Small intestine (tissue), 7 donors: ENCODE results near the gene NCKAP5. TPM values are rescaled to one million over a fixed set of nuclear protein-coding genes. Genes with fewer than 3 reads are reported as not detected.
A peak's percentile ranks its signal among the peaks of the same experiment; 100 is the strongest.

Experiments
- DNase-seq, 2 donors: peaks; one replicate each; pipeline versions ENCODE4 v3.0.0 to v3.0.0-alpha.2; 2013
- FAIRE-seq: peaks from 2 replicates; lab custom pipeline; 2012; peaks lifted over from hg19 to GRCh38; lab: Jason Lieb, UNC
- H3K27ac ChIP-seq, 3 donors: one replicate each; pipeline ENCODE4 v1.5.1; 2013; ENCODE audit warnings: low read length in 2 of 3, mild to moderate bottlenecking in 2 of 3, control low read depth in 1 of 3, inconsistent platforms in 1 of 3, low read depth in 1 of 3, moderate library complexity in 1 of 3
- H3K27me3 ChIP-seq, 3 donors: one replicate each; pipeline ENCODE4 v1.6.1; 2013; ENCODE audit warnings: low read length in 3 of 3, inconsistent platforms in 1 of 3; ENCODE audit not compliant: control insufficient read depth in 3 of 3, insufficient read depth in 3 of 3
- H3K36me3 ChIP-seq, 3 donors: one replicate each; pipeline ENCODE4 v1.6.1; 2013; ENCODE audit warnings: low read length in 3 of 3, inconsistent platforms in 1 of 3, low read depth in 1 of 3, mild to moderate bottlenecking in 1 of 3, moderate library complexity in 1 of 3; ENCODE audit not compliant: control insufficient read depth in 3 of 3, insufficient read depth in 2 of 3
- H3K4me1 ChIP-seq, 3 donors: one replicate each; pipeline ENCODE4 v1.6.1; 2013; ENCODE audit warnings: low read length in 2 of 3, inconsistent platforms in 1 of 3, low read depth in 1 of 3, mild to moderate bottlenecking in 1 of 3, moderate library complexity in 1 of 3; ENCODE audit not compliant: control insufficient read depth in 3 of 3, insufficient read depth in 2 of 3
- H3K4me3 ChIP-seq, 3 donors: one replicate each; pipeline ENCODE4 v1.5.1; 2013; ENCODE audit warnings: low read length in 3 of 3, control low read depth in 1 of 3, inconsistent platforms in 1 of 3, low read depth in 1 of 3, mild to moderate bottlenecking in 1 of 3, moderate library complexity in 1 of 3
- H3K9me3 ChIP-seq, 2 donors: one replicate each; pipeline ENCODE4 v1.6.1; 2013; ENCODE audit warnings: low read depth in 1 of 2, low read length in 1 of 2; ENCODE audit not compliant: control insufficient read depth in 2 of 2, insufficient read depth in 1 of 2
- WGBS, 3 donors: extraction: QIAGEN DNeasy Blood & Tissue Kit; methylation state at CpG; one replicate each; pipeline ENCODE4 v1.1.7; 2013; 5-methylcytosine and 5-hydroxymethylcytosine counted together
- polyA plus RNA-seq, 4 donors: library from polyadenylated mRNA; stranded (reverse) in 3 of 4; unstranded in 1 of 4; fragments of 200-250 nt in 3 of 4; fragments of 120-200 nt in 1 of 4; gene quantifications; one replicate each; pipeline versions ENCODE4 v1.2.1 to v1.2.3, GENCODE V29; 2013
- donor health status: healthy with polysubstance abuse.
- donor health status: control.
- donor health status: control.
- donor health status: Bipolar disorder and iron deficiency.
- donor health status: healthy.

The NCKAP5 gene
- polyA plus RNA-seq, 4 donors = 0.52 to 7.8 (median 6.5) TPM

DNA sequence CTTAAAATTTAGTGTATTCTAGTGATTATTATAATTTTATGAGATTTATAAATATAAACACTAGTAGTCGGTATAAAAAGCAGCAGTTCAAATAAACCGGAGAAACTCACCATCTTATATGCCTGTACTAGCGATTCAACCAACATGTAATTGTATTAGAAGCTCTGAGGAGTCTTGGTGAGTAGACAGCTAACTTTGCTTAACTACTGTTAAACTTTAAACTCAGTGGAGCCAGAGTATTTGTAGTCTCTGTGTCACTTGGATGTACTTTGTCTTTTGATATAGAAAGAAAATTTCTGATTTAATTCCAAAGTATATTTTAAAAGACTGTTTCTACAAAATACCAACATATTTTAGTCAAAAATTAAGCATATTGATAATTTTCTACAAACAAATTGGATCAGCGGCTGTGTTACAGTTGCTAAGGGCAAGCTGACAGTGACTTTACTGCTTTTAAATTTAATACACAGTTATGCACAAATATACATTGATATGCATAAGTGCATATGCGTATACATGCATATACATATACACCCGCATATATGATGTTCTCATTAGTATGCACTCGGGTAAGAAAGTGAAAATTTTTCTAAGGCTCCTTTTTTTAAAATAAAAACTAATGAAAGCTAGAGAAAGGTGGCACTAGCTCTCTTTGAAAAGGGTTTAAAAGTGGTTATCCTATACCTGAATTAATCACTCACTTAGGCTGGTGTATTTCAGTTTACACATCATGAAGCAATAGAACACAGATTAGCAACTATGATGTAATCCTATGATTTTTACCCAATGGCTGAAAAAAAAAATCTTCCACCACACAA lies 374.5 kb downstream of the NCKAP5 start:
- FAIRE-seq = no peak
- no peaks in the 10 kb centered on the region for H3K4me1 ChIP-seq
- no peaks in the 10 kb centered on the region for H3K36me3 ChIP-seq
- WGBS, 3 donors = 80 to 85% (median 82%) methylated on average over 7 of the region's 7 CpGs
- no peak overlapping the region for H3K4me3 ChIP-seq
- no peak for DNase-seq
- H3K27me3 ChIP-seq = no peaks in the 10 kb centered on the region
- no peaks in the 10 kb centered on the region for H3K9me3 ChIP-seq
- H3K27ac ChIP-seq = no peak overlapping the region

DNA sequence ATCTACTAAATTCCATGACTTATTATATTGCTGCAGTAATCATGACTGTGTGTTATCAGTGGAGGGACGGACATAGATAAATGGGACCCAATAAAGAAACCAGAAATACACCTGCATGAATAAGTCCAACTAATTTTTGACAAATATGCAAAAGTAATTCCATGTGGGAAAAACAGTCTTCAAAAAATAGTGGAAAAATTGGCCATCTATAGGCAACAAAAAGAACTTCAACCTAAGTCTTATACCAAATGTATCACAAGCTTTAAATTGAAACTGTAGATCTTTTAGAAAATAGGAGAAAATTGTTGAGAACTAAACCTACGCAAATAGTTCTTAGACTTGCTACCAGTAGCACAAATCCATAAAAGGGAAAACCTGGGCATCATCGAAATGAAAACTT lies 376.2 kb downstream of the NCKAP5 start:
- FAIRE-seq (no peak), DNase-seq (no peak)
- no peak overlapping the region for H3K27ac ChIP-seq
- H3K4me1 ChIP-seq = no peaks in the 10 kb centered on the region
- WGBS, 3 donors = 82 to 90% (median 82%) methylated on average over 3 of the region's 3 CpGs
- H3K27me3 ChIP-seq = no peaks in the 10 kb centered on the region
- H3K4me3 ChIP-seq = no peak overlapping the region
- H3K36me3 ChIP-seq = no peaks in the 10 kb centered on the region
- H3K9me3 ChIP-seq = no peaks in the 10 kb centered on the region

DNA sequence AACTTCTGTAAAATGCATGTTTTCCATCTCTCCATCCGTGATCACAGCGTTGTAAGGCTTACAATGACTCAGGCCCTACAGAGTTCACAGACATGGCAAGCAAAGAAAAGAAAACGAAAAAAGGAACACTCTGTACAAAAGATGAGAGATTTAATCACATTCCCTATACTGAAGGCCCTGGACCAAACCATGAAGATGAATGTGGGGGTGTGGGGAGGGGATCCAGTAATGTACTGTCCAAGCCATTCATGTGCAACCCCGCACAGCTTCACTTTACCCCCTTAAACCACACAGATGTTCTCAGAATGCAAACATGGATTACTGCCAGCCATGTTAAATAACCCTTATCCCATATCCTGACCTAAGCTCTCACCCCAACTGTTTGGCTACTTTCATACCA lies 391.1 kb downstream of the NCKAP5 start:
- Histone ChIP-seq H3K4me1 (no peaks in the 10 kb centered on the region), H3K4me3 (no peak overlapping the region), H3K27ac (no peak overlapping the region), H3K27me3 (no peaks in the 10 kb centered on the region), H3K36me3 (no peaks in the 10 kb centered on the region), H3K9me3 (no peaks in the 10 kb centered on the region)
- WGBS, 3 donors = 85 to 90% (median 89%) methylated on average over 4 of the region's 4 CpGs
- FAIRE-seq (no peak), DNase-seq (no peak)

DNA sequence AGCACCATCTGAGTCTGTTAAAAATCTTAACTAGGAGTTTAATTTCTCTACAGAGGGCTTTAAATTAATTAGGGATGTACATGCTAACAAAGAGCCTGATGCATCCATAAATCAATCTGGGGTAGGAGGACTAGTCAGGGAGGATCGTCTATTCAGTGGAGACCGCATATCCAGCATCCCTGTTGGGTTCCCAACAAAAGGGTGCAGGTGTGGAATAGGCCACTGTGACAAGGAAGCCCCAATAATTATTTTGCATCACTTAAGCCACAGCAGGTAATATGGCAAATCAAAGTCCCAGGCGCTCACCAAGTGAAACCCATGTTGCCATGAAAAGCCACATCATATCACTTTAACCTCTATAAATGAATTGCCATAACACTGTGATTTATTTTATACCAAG lies 392.3 kb downstream of the NCKAP5 start:
- Histone ChIP-seq H3K9me3 (no peaks in the 10 kb centered on the region), H3K27ac (no peak overlapping the region), H3K36me3 (no peaks in the 10 kb centered on the region), H3K4me3 (no peak overlapping the region), H3K27me3 (no peaks in the 10 kb centered on the region), H3K4me1 (no peaks in the 10 kb centered on the region)
- FAIRE-seq = no peak
- no peak for DNase-seq
- WGBS, 3 donors = 89 to 94% (median 90%) methylated on average over 3 of the region's 3 CpGs

DNA sequence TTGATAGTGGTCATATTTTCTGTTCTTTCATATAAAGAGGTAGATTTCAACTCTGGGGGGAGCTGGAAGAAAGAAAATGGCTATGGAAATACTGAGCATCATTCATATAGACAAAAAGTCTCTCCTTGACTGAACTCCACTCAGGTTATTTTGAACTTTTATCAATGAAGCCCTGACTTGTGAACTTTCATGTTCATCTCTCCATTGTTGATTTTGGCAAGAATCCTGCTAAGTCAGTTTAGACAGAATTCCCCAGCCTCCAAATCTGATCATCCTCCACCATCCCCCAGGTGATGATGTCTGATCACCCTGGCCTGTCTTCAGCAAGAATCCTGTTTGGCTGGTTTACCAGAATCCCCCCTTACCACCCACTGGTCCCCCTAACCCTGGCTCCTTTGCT lies 395.0 kb downstream of the NCKAP5 start:
- Histone ChIP-seq H3K27ac (no peak overlapping the region), H3K36me3 (no peaks in the 10 kb centered on the region), H3K4me1 (no peaks in the 10 kb centered on the region), H3K9me3 (no peaks in the 10 kb centered on the region), H3K27me3 (no peaks in the 10 kb centered on the region), H3K4me3 (no peak overlapping the region)
- FAIRE-seq (no peak), DNase-seq (no peak)

DNA sequence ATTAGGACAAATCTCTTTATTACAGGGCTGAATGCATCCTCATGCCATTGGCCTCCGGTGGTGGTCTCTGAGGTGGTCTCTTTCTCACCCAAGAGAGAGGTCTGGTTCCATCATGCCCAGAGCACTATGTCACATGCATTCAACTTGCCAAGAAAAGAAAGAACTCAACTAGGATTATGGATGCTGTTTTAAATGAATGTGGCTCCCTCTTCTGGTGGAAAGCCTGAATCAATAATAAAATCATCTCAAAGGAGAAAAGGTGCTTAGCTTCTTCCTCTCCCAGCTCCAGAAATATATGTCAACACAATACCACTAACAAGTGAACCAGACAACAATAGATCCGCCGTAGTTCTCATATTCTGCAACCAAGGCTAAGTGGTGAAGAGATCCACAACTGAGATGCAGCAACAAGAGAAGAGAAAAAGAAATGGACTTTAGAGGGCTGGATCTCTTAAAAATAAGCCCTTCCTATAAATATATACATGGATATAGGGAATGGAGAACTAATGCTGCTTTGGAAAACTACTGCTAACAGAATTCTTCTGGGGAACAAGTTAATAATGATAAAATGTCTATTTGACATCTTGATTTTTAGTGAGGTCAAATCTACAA lies 396.8 kb downstream of the NCKAP5 start:
- no peak for FAIRE-seq

DNA sequence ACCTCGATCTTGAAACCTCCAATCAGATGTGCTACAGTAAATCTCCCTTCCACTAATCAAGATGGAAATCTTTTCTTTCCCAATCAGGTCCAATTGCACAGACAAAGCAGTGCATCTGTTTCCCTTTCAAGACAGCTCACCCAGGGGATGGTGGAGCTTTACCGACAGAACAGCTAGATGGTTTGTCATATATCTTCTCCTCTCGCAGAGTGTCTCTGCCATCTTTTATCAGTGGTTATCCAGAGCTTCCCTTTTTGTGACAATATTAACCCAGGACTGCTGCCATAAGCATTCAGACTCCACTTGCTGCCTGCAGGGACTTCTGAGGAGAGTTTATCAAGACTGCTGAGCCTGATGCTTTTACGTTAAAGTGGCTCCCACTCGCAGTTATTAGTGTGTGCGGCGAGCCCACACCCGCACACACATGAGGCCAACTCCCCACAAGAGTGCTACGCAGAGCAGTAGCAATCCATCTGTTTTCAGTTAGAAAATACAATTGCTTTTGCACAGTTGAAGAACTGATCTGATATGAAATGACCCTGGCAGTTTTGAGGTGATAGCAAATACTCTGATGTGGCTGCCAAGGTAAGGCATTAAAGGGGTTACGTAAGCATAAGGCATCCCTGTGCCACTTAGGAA lies 398.9 kb downstream of the NCKAP5 start:
- 18 to 53% (median 42%) methylated on average over 10 of the region's 10 CpGs for WGBS, 3 donors
- H3K36me3 ChIP-seq = no peaks in the 10 kb centered on the region
- H3K27me3 ChIP-seq = no peaks in the 10 kb centered on the region
- H3K4me3 ChIP-seq = no peak overlapping the region
- FAIRE-seq = no peak
- H3K4me1 ChIP-seq = no peaks in the 10 kb centered on the region
- no peaks in the 10 kb centered on the region for H3K9me3 ChIP-seq
- no peak overlapping the region for H3K27ac ChIP-seq
- DNase-seq = no peak

More for the DNA sequence above, 396.8 kb downstream of the NCKAP5 start:
- DNase-seq = peak; percentile 71 to 72
- H3K4me3 ChIP-seq = no peak overlapping the region
- no peaks in the 10 kb centered on the region for H3K9me3 ChIP-seq
- 6 to 21% (median 11%) methylated on average over 3 of the region's 3 CpGs for WGBS, 3 donors
- no peak overlapping the region for H3K27ac ChIP-seq
- no peaks in the 10 kb centered on the region for H3K27me3 ChIP-seq
- no peaks in the 10 kb centered on the region for H3K4me1 ChIP-seq
- no peaks in the 10 kb centered on the region for H3K36me3 ChIP-seq

DNA sequence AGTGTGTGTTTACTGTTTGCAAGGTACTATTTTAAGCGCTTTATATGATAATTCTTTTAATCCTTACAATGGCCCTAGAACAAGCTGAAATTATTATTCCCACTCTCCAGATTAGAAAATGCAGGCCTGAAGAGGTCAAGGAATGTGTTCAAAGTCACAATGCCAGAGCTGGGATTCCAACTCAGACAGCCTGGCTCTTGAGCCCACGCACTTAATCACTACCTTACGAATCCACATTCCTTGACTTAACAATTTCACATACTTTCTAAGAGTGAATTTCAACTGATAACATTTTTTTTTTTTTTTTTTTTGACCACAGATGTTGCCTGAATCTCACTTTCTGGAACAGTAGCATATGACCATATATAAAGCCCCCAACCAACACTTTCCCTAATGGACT lies 400.3 kb downstream of the NCKAP5 start:
- H3K9me3 ChIP-seq = no peaks in the 10 kb centered on the region
- FAIRE-seq = no peak

More for the DNA sequence above, 400.3 kb downstream of the NCKAP5 start:
- Histone ChIP-seq H3K27ac (no peak overlapping the region), H3K36me3 (no peaks in the 10 kb centered on the region), H3K4me1 (no peaks in the 10 kb centered on the region), H3K27me3 (no peaks in the 10 kb centered on the region), H3K4me3 (no peak overlapping the region)
- DNase-seq = no peak
- WGBS, 3 donors = 89 to 93% (median 91%) methylated on average over 3 of the region's 3 CpGs
